K562 (cell line): ENCODE measurements around the gene CBL. TPM values are rescaled to one million over a fixed set of nuclear protein-coding genes. Genes with fewer than 3 reads are reported as not detected.

Source experiments
- ATF7 ChIP-seq: fragments of 450-650 bp; IDR thresholded peaks from 2 replicates; pipeline ENCODE4 v1.7.1; 2014; ENCODE audit warnings: mild to moderate bottlenecking, moderate library complexity
- BCOR ChIP-seq: fragments of 450-650 bp; IDR thresholded peaks from 2 replicates; pipeline ENCODE4 v1.6.1; 2016
- BRF2 ChIP-seq: IDR thresholded peaks from 3 replicates; pipeline ENCODE4 v1.6.1; 2011; ENCODE audit warnings: borderline replicate concordance, mild to moderate bottlenecking; ENCODE audit not compliant: insufficient read length, insufficient read depth
- ID3 ChIP-seq, 2 experiments: fragments of 250-450 bp in 1 of 2; fragments of 450-650 bp in 1 of 2; sonication (Bioruptor Pico) in 1 of 2; IDR thresholded peaks; 2 replicates each; pipeline versions ENCODE4 v1.6.1 to v1.8.0; 2016 to 2021; ENCODE audit warnings: mild to moderate bottlenecking in 2 of 2, moderate library complexity in 2 of 2, missing compliant biosample characterization in 1 of 2, missing genetic modification characterization in 1 of 2
- PBX2 ChIP-seq, 2 experiments: IDR thresholded peaks in 1 of 2; conservative IDR thresholded peaks in 1 of 2; 2 replicates each; pipeline ENCODE4 v1.6.1; 2016; ENCODE audit warnings: low read depth in 2 of 2, mild to moderate bottlenecking in 1 of 2, missing compliant biosample characterization in 1 of 2, missing genetic modification characterization in 1 of 2, moderate library complexity in 1 of 2
- POLR3A ChIP-seq: IDR thresholded peaks from 2 replicates; pipeline ENCODE4 v1.6.1; 2011; ENCODE audit warnings: borderline replicate concordance, mild to moderate bottlenecking, moderate library complexity; ENCODE audit not compliant: insufficient read length, insufficient read depth; ENCODE audit errors: extremely low read depth
- PPARD ChIP-seq: fragments of 250-450 bp; sonication (Bioruptor Pico); IDR thresholded peaks from 2 replicates; pipeline ENCODE4 v1.8.0; 2022; ENCODE audit warnings: inconsistent platforms, mild to moderate bottlenecking, moderate library complexity
- SMC3 ChIP-seq: conservative IDR thresholded peaks from 2 replicates; pipeline ENCODE4 v1.6.1; 2011; ENCODE audit warnings: low read depth, low read length, improper control_type of control experiment; ENCODE audit not compliant: insufficient read depth
- SRSF3 ChIP-seq: fragments of 200-400 bp; formaldehyde crosslinking; IDR thresholded peaks from 2 replicates; pipeline ENCODE4 v1.6.1; 2016; ENCODE audit warnings: mild to moderate bottlenecking, low read length, moderate library complexity; ENCODE audit not compliant: insufficient read depth
- SRSF9 ChIP-seq: fragments of 200-400 bp; formaldehyde crosslinking; IDR thresholded peaks from 2 replicates; pipeline ENCODE4 v1.6.1; 2017; ENCODE audit warnings: low read depth, low read length, borderline replicate concordance
- TEAD2 ChIP-seq: fragments of 450-650 bp; IDR thresholded peaks from 2 replicates; pipeline ENCODE4 v1.6.1; 2016; ENCODE audit warnings: missing genetic modification characterization, control low read depth, missing compliant biosample characterization
- polyA plus RNA-seq, 8 experiments: library from polyadenylated mRNA; depleted of rRNA in 4 of 8; stranded (reverse) in 5 of 8; unstranded in 3 of 8; fragments of >200 nt; fragmentation: Nextera tagmentation in 2 of 8; fragmentation: Illumina TruSeq in 1 of 8; extraction: Ambion mirVana in 2 of 8; extraction: Trizol in 1 of 8; gene quantifications; 2 replicates each; pipeline versions ENCODE4 v1.2.1 to v1.2.3, GENCODE V29; 2011 to 2014; ENCODE audit warnings: inconsistent platforms in 1 of 8, missing spikeins in 1 of 8
- total RNA-seq, 7 experiments: library from RNA; depleted of rRNA in 6 of 7; stranded (reverse); fragments of >200 nt in 6 of 7; fragmentation: Illumina TruSeq in 2 of 7; extraction: Trizol in 2 of 7; gene quantifications; 2 replicates each; pipeline versions ENCODE4 v1.2.1 to v1.2.3, GENCODE V29; 2011 to 2021; ENCODE audit warnings: low replicate concordance in 1 of 7
- TF ChIP-seq, protein P1 (sequence below), 2 experiments: fragments of 450-650 bp in 1 of 2; sonication (generic) in 1 of 2; formaldehyde crosslinking in 1 of 2; IDR thresholded peaks; 2 replicates each; pipeline versions ENCODE4 v1.7.1 to v1.9.0; 2016 to 2022; ENCODE audit warnings: inconsistent platforms in 1 of 2, mild to moderate bottlenecking in 1 of 2, missing genetic modification reagents in 1 of 2

CBL gene
- total and polyA plus RNA-seq, 9 of the 15 experiments (the other 6 are each of a cell fraction or from before 2014, with no cell fraction given) = 3.2 to 24.9 (median 9.9) TPM

- TF ChIP-seq PBX2 (CRISPR knock-in tag; IDR thresholded peaks at IDR 0.05; ENCODE audit: low read depth) (no peak), PBX2 (tag; conservative IDR thresholded peaks at IDR 0.05; ENCODE audit: low read depth) (0 out of 2 replicates have a peak, but pooled peaks have one; percentile 16), SRSF3 (no peak), ID3 (CRISPR knock-in tag; IDR thresholded peaks at IDR 0.05) (no peak), ID3 (tag; IDR thresholded peaks at IDR 0.05) (peak; percentile 66), BCOR (peak; percentile 98), TEAD2 (tag) (peak; percentile 68; the same call in 1 of the 2 replicates), BRF2 (no peak), ATF7 (no peak; the same call in 1 of the 2 replicates), POLR3A (no peak), SMC3 (peak; percentile 56; the same call in 1 of the 2 replicates), SRSF9 (no peak), PPARD (CRISPR knock-in tag) (no peak)
- TF ChIP-seq, protein P1, sequence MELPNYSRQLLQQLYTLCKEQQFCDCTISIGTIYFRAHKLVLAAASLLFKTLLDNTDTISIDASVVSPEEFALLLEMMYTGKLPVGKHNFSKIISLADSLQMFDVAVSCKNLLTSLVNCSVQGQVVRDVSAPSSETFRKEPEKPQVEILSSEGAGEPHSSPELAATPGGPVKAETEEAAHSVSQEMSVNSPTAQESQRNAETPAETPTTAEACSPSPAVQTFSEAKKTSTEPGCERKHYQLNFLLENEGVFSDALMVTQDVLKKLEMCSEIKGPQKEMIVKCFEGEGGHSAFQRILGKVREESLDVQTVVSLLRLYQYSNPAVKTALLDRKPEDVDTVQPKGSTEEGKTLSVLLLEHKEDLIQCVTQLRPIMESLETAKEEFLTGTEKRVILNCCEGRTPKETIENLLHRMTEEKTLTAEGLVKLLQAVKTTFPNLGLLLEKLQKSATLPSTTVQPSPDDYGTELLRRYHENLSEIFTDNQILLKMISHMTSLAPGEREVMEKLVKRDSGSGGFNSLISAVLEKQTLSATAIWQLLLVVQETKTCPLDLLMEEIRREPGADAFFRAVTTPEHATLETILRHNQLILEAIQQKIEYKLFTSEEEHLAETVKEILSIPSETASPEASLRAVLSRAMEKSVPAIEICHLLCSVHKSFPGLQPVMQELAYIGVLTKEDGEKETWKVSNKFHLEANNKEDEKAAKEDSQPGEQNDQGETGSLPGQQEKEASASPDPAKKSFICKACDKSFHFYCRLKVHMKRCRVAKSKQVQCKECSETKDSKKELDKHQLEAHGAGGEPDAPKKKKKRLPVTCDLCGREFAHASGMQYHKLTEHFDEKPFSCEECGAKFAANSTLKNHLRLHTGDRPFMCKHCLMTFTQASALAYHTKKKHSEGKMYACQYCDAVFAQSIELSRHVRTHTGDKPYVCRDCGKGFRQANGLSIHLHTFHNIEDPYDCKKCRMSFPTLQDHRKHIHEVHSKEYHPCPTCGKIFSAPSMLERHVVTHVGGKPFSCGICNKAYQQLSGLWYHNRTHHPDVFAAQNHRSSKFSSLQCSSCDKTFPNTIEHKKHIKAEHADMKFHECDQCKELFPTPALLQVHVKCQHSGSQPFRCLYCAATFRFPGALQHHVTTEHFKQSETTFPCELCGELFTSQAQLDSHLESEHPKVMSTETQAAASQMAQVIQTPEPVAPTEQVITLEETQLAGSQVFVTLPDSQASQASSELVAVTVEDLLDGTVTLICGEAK (IDR thresholded peaks at IDR 0.05) = no peak
- TF ChIP-seq, protein P1 (CRISPR knock-in tag; IDR thresholded peaks at IDR 0.05) = no peak
Measured at GRCh38 chr11:119323532-119324033, 117.4 kb downstream of the CBL start (continued).
